K562 (cell line): ENCODE results near the gene CD34. TPM values are rescaled to one million over a fixed set of nuclear protein-coding genes. Genes with fewer than 3 reads are reported as not detected.

ENCODE experiments used
- E2F6 ChIP-seq, 2 experiments: IDR thresholded peaks; 2 replicates each; pipeline ENCODE4 v1.6.1; 2011; ENCODE audit warnings: borderline replicate concordance in 1 of 2, control low read depth in 1 of 2, low read depth in 1 of 2, low read length in 1 of 2, mild to moderate bottlenecking in 1 of 2, mixed read lengths in 1 of 2, moderate library complexity in 1 of 2; ENCODE audit not compliant: insufficient read depth in 1 of 2, insufficient read length in 1 of 2, poor library complexity in 1 of 2, severe bottlenecking in 1 of 2; ENCODE audit errors: extremely low read depth in 1 of 2
- NELFE ChIP-seq: IDR thresholded peaks from 2 replicates; pipeline ENCODE4 v1.6.1; 2011; ENCODE audit warnings: mild to moderate bottlenecking; ENCODE audit not compliant: insufficient read depth, insufficient read length
- RAD21 ChIP-seq, 2 experiments: fragments of 250-450 bp in 1 of 2; fragments of 450-650 bp in 1 of 2; sonication (Bioruptor Pico) in 1 of 2; formaldehyde crosslinking in 1 of 2; IDR thresholded peaks in 1 of 2; conservative IDR thresholded peaks in 1 of 2; 2 replicates each; pipeline versions ENCODE4 v1.4.0 to v1.8.0; 2020 to 2022; ENCODE audit warnings: mild to moderate bottlenecking in 2 of 2, moderate library complexity in 1 of 2
- RBFOX2 ChIP-seq: fragments of 200-400 bp; formaldehyde crosslinking; IDR thresholded peaks from 2 replicates; pipeline ENCODE4 v1.6.1; 2017; ENCODE audit warnings: low read depth, mild to moderate bottlenecking, low read length, moderate library complexity
- SP2 ChIP-seq: IDR thresholded peaks from 2 replicates; pipeline ENCODE4 v1.6.1; 2011; ENCODE audit warnings: mild to moderate bottlenecking, low read depth, low read length, moderate library complexity; ENCODE audit not compliant: poor library complexity, severe bottlenecking; ENCODE audit errors: extremely low read depth
- SRF ChIP-seq, 2 experiments: fragments of 250-450, 450-650 bp in 1 of 2; sonication (Bioruptor Pico) in 1 of 2; sonication (generic) in 1 of 2; formaldehyde crosslinking; IDR thresholded peaks; 2 replicates each; pipeline versions ENCODE4 v1.5.0 to v1.5.1; 2020 to 2022; ENCODE audit warnings: mild to moderate bottlenecking in 1 of 2, missing genetic modification reagents in 1 of 2
- TCF3 ChIP-seq: sonication (generic); formaldehyde crosslinking; IDR thresholded peaks from 2 replicates; pipeline ENCODE4 v1.4.0; 2020; ENCODE audit warnings: mild to moderate bottlenecking, missing genetic modification reagents
- ZNF175 ChIP-seq: fragments of 200-800 bp; sonication (Bioruptor generic); IDR thresholded peaks from 2 replicates; pipeline ENCODE4 v1.6.1; 2016; ENCODE audit warnings: low read depth, mild to moderate bottlenecking, missing genetic modification characterization, missing compliant biosample characterization
- polyA plus RNA-seq, 8 experiments: library from polyadenylated mRNA; depleted of rRNA in 4 of 8; stranded (reverse) in 5 of 8; unstranded in 3 of 8; fragments of >200 nt; fragmentation: Nextera tagmentation in 2 of 8; fragmentation: Illumina TruSeq in 1 of 8; extraction: Ambion mirVana in 2 of 8; extraction: Trizol in 1 of 8; gene quantifications; 2 replicates each; pipeline versions ENCODE4 v1.2.1 to v1.2.3, GENCODE V29; 2011 to 2014; ENCODE audit warnings: inconsistent platforms in 1 of 8, missing spikeins in 1 of 8
- total RNA-seq, 7 experiments: library from RNA; depleted of rRNA in 6 of 7; stranded (reverse); fragments of >200 nt in 6 of 7; fragmentation: Illumina TruSeq in 2 of 7; extraction: Trizol in 2 of 7; gene quantifications; 2 replicates each; pipeline versions ENCODE4 v1.2.1 to v1.2.3, GENCODE V29; 2011 to 2021; ENCODE audit warnings: low replicate concordance in 1 of 7
- TF ChIP-seq, protein P1 (sequence below): sonication (generic); formaldehyde crosslinking; IDR thresholded peaks from 2 replicates; pipeline ENCODE4 v1.8.0; 2022; ENCODE audit warnings: missing genetic modification reagents, mild to moderate bottlenecking, moderate library complexity, borderline replicate concordance
- TF ChIP-seq, protein P2 (sequence below): fragments of 450-650 bp; IDR thresholded peaks from 2 replicates; pipeline ENCODE4 v1.6.1; 2016; ENCODE audit warnings: low read depth, mild to moderate bottlenecking, moderate library complexity
- TF ChIP-seq, protein P3 (sequence below): fragments of 450-650 bp; IDR thresholded peaks from 2 replicates; pipeline ENCODE4 v1.6.1; 2017; ENCODE audit warnings: antibody characterized with exemption, mild to moderate bottlenecking
- TF ChIP-seq, protein P4 (sequence below): sonication (generic); formaldehyde crosslinking; IDR thresholded peaks from 2 replicates; pipeline ENCODE4 v1.9.0; 2022; ENCODE audit warnings: mild to moderate bottlenecking, missing genetic modification reagents
- TF ChIP-seq, protein P5 (sequence below): fragments of 450-650 bp; IDR thresholded peaks from 2 replicates; pipeline ENCODE4 v1.6.1; 2016; ENCODE audit warnings: antibody characterized with exemption

The CD34 gene
- total and polyA plus RNA-seq, 9 of the 15 experiments (the other 6 are each of a cell fraction or from before 2014, with no cell fraction given) = not detected

DNA sequence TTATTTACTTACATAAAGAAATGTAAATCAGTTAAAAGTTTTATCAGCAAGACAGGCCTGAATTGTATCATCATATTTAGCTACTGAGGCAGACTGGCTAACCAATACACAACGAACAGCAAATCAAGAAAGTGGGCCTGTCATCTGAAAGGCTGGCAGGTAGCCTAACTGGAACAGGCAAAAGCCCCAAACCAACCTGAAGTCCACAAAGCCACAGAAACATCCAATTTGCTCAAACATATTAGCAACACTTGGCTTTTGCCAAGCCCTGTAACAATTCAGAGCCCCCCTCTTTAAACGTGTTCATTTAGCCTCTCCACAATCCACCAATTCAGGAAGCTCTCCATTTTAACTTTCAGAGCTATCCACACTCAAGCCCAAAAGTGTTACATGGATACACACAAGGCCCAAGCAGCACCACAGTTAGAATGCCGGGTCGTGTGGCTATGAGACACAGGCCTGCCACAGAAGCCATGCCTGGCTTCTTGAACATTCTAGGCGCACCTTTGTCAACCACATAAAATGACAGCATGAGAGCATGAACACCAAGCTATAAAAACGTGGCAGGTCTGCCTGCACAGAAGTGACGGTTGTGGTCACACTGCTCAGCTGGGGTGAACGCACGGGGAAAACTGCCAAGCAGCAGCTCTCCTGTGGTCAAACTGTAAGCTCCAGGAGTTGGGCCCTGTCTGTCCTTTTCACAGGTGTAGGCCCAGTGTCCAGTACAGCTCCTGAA is 49.3 kb downstream of the CD34 start (continued):
- TF ChIP-seq ZNF175 (CRISPR knock-in tag) = no peak
- TF ChIP-seq, protein P1, sequence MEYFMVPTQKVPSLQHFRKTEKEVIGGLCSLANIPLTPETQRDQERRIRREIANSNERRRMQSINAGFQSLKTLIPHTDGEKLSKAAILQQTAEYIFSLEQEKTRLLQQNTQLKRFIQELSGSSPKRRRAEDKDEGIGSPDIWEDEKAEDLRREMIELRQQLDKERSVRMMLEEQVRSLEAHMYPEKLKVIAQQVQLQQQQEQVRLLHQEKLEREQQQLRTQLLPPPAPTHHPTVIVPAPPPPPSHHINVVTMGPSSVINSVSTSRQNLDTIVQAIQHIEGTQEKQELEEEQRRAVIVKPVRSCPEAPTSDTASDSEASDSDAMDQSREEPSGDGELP (CRISPR knock-in tag) = peak; percentile 50; the same call in 1 of the 2 replicates
- TF ChIP-seq, protein P2, sequence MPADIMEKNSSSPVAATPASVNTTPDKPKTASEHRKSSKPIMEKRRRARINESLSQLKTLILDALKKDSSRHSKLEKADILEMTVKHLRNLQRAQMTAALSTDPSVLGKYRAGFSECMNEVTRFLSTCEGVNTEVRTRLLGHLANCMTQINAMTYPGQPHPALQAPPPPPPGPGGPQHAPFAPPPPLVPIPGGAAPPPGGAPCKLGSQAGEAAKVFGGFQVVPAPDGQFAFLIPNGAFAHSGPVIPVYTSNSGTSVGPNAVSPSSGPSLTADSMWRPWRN = no peak
- no peak for TF ChIP-seq SP2
- TF ChIP-seq, protein P3, sequence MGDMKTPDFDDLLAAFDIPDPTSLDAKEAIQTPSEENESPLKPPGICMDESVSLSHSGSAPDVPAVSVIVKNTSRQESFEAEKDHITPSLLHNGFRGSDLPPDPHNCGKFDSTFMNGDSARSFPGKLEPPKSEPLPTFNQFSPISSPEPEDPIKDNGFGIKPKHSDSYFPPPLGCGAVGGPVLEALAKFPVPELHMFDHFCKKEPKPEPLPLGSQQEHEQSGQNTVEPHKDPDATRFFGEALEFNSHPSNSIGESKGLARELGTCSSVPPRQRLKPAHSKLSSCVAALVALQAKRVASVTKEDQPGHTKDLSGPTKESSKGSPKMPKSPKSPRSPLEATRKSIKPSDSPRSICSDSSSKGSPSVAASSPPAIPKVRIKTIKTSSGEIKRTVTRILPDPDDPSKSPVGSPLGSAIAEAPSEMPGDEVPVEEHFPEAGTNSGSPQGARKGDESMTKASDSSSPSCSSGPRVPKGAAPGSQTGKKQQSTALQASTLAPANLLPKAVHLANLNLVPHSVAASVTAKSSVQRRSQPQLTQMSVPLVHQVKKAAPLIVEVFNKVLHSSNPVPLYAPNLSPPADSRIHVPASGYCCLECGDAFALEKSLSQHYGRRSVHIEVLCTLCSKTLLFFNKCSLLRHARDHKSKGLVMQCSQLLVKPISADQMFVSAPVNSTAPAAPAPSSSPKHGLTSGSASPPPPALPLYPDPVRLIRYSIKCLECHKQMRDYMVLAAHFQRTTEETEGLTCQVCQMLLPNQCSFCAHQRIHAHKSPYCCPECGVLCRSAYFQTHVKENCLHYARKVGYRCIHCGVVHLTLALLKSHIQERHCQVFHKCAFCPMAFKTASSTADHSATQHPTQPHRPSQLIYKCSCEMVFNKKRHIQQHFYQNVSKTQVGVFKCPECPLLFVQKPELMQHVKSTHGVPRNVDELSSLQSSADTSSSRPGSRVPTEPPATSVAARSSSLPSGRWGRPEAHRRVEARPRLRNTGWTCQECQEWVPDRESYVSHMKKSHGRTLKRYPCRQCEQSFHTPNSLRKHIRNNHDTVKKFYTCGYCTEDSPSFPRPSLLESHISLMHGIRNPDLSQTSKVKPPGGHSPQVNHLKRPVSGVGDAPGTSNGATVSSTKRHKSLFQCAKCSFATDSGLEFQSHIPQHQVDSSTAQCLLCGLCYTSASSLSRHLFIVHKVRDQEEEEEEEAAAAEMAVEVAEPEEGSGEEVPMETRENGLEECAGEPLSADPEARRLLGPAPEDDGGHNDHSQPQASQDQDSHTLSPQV = no peak
- TF ChIP-seq RAD21 (CRISPR knock-in tag; conservative IDR thresholded peaks at IDR 0.05 in 1 of 2, IDR thresholded peaks at IDR 0.05 in 1 of 2) = no peak
- TF ChIP-seq RBFOX2 = no peak
- no peak for TF ChIP-seq TCF3
- no peak for TF ChIP-seq NELFE
- peak in 1 of 2 experiments; percentile 21 for TF ChIP-seq E2F6 (IDR thresholded peaks at IDR 0.05; ENCODE audit: borderline replicate concordance in 1 of 2, extremely low read depth in 1 of 2, insufficient read depth in 1 of 2, insufficient read length in 1 of 2, low read depth in 1 of 2, low read length in 1 of 2, poor library complexity in 1 of 2, severe bottlenecking in 1 of 2)
- TF ChIP-seq, protein P4, sequence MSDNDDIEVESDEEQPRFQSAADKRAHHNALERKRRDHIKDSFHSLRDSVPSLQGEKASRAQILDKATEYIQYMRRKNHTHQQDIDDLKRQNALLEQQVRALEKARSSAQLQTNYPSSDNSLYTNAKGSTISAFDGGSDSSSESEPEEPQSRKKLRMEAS = peak; percentile 67
- TF ChIP-seq, protein P5, sequence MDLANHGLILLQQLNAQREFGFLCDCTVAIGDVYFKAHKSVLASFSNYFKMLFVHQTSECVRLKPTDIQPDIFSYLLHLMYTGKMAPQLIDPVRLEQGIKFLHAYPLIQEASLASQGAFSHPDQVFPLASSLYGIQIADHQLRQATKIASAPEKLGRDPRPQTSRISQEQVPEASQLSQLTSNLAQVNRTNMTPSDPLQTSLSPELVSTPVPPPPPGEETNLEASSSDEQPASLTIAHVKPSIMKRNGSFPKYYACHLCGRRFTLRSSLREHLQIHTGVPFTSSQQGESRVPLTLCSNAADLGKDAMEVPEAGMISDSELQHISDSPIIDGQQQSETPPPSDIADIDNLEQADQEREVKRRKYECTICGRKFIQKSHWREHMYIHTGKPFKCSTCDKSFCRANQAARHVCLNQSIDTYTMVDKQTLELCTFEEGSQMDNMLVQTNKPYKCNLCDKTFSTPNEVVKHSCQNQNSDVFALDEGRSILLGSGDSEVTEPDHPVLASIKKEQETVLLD = no peak
- TF ChIP-seq SRF (CRISPR knock-in tag; IDR thresholded peaks at IDR 0.05) = no peak
